Trophoblast cell (in vitro differentiated cells and primary cell): Measurements from ENCODE around the gene MLST8.

Experiments
- DNase-seq, 2 donors: peaks; one replicate each; pipeline ENCODE4 v3.0.0-alpha.2; 2016
- H2AFZ ChIP-seq: 2 replicates; pipeline ENCODE4 v1.6.1; 2013; ENCODE audit warnings: low read length, moderate library complexity, mild to moderate bottlenecking; ENCODE audit not compliant: insufficient read depth, poor library complexity
- H2AK5ac ChIP-seq: 2 replicates; pipeline ENCODE4 v1.6.1; 2013; ENCODE audit warnings: mild to moderate bottlenecking, low read length
- H2BK120ac ChIP-seq: 2 replicates; pipeline ENCODE4 v1.6.1; 2013; ENCODE audit warnings: low read length, mild to moderate bottlenecking, moderate library complexity; ENCODE audit not compliant: insufficient read depth, poor library complexity
- H2BK12ac ChIP-seq: 2 replicates; pipeline ENCODE4 v1.6.1; 2013; ENCODE audit warnings: mild to moderate bottlenecking, low read length, moderate library complexity
- H2BK5ac ChIP-seq: 2 replicates; pipeline ENCODE4 v1.6.1; 2013; ENCODE audit warnings: low read length, low read depth, moderate library complexity, mild to moderate bottlenecking; ENCODE audit not compliant: poor library complexity
- H3K14ac ChIP-seq: 2 replicates; pipeline ENCODE4 v1.6.1; 2013; ENCODE audit warnings: mild to moderate bottlenecking, low read length
- H3K18ac ChIP-seq: 2 replicates; pipeline ENCODE4 v1.6.1; 2013; ENCODE audit warnings: mild to moderate bottlenecking, low read length
- H3K23ac ChIP-seq: 2 replicates; pipeline ENCODE4 v1.6.1; 2013; ENCODE audit warnings: low read length
- H3K27ac ChIP-seq: 2 replicates; pipeline ENCODE4 v1.5.1; 2013; ENCODE audit warnings: low read depth, mild to moderate bottlenecking, inconsistent platforms, low read length, moderate library complexity
- H3K27me3 ChIP-seq: 2 replicates; pipeline ENCODE4 v1.6.1; 2013; ENCODE audit warnings: inconsistent platforms, mild to moderate bottlenecking, low read length, moderate library complexity; ENCODE audit not compliant: insufficient read depth
- H3K36me3 ChIP-seq, 2 experiments: 1 replicate in 1 of 2; 2 replicates in 1 of 2; pipeline ENCODE4 v1.6.1; 2013; ENCODE audit warnings: low read length in 2 of 2, mild to moderate bottlenecking in 2 of 2, moderate library complexity in 1 of 2; ENCODE audit not compliant: insufficient read depth in 2 of 2, control insufficient read depth in 1 of 2
- H3K4ac ChIP-seq: 2 replicates; pipeline ENCODE4 v1.6.1; 2013; ENCODE audit warnings: low read depth, mild to moderate bottlenecking, low read length, moderate library complexity
- H3K4me1 ChIP-seq, 2 experiments: 1 replicate in 1 of 2; 2 replicates in 1 of 2; pipeline ENCODE4 v1.6.1; 2013; ENCODE audit warnings: low read length in 2 of 2, mild to moderate bottlenecking in 2 of 2, moderate library complexity in 1 of 2; ENCODE audit not compliant: insufficient read depth in 2 of 2, control insufficient read depth in 1 of 2
- H3K4me2 ChIP-seq: 2 replicates; pipeline ENCODE4 v1.6.1; 2013; ENCODE audit warnings: inconsistent platforms, mild to moderate bottlenecking, low read length, moderate library complexity
- H3K4me3 ChIP-seq: 2 replicates; pipeline ENCODE4 v1.5.1; 2013; ENCODE audit warnings: mild to moderate bottlenecking, low read depth, low read length, inconsistent platforms
- H3K79me1 ChIP-seq: one replicate; pipeline ENCODE4 v1.6.1; 2013; ENCODE audit warnings: low read length
- H3K79me2 ChIP-seq: 2 replicates; pipeline ENCODE4 v1.6.1; 2013; ENCODE audit warnings: low read length, mild to moderate bottlenecking; ENCODE audit not compliant: control insufficient read depth, insufficient read depth, poor library complexity
- H3K9ac ChIP-seq: 2 replicates; pipeline ENCODE4 v1.6.1; 2013; ENCODE audit warnings: mild to moderate bottlenecking, low read length
- H3K9me3 ChIP-seq: 2 replicates; pipeline ENCODE4 v1.6.1; 2013; ENCODE audit warnings: low read depth, mild to moderate bottlenecking, control low read depth, inconsistent platforms, low read length; ENCODE audit not compliant: insufficient read depth
- H4K12ac ChIP-seq: 2 replicates; pipeline ENCODE4 v1.6.1; 2013; ENCODE audit warnings: low read depth, mild to moderate bottlenecking, low read length, moderate library complexity
- H4K8ac ChIP-seq: 2 replicates; pipeline ENCODE4 v1.6.1; 2013; ENCODE audit warnings: low read depth, mild to moderate bottlenecking, low read length, moderate library complexity
- H4K91ac ChIP-seq: one replicate; pipeline ENCODE4 v1.6.1; 2013; ENCODE audit warnings: low read depth, mild to moderate bottlenecking, low read length, moderate library complexity
- WGBS: extraction: QIAGEN DNeasy Blood & Tissue Kit; methylation state at CpG from one replicate; pipeline ENCODE4 v1.1.7; 2013; ENCODE audit warnings: missing lambda C conversion rate; ENCODE audit not compliant: insufficient read length, insufficient coverage; ENCODE audit errors: extremely low coverage; 5-methylcytosine and 5-hydroxymethylcytosine counted together

Gene MLST8

GRCh38 chr16:2250652-2251295 is 45.5 kb downstream of the MLST8 start:
- peaks cover 6% of the 10 kb centered on the region for H3K79me1 ChIP-seq

DNA sequence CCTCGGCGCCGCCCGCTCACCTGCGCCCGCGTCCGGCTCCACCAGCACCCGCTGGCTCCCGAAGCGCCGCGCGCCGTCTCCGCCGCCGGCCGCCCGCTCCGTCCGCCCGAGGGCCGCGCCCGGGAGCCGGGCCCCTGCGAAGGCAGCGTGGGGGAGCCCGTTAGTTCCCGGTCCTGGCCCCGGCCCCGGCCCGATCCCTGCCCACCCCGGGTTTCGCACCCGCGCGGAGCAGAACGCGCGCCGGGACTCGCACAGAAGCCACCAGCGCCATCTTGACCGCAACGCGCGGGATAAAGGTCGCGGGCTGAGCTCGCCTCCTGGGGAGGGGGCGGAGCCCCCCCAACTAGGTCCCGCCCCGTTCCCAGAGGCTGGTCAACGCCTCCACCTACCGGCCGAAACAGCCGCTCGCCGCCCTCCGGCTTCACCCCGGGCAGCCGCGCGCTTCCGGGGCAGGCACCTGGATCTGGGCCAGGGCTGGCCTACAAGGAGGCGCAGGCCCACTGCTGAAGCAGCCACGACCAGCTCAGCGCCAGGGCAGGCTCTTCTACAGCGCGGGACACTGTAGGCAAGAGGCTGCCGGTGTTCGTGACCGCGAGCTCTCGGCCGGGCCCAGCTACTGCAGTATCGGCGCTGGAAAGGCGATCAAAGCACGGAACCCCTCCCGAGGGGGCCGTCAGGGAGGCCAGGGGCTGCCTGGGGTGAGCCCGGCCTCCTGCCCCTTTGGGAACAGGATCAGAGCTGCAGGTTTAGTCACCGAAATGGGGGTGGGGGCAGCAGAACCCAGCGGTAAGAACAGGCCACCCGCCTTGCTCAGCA is 46.2 kb downstream of the MLST8 start, which contains the start of gene ECI1:
Gene ECI1 (minus strand): TSS at position 292 of the 816 bp plus-strand sequence. CDS start 21 bp downstream, at position 271.
- Histone ChIP-seq H3K36me3 (peaks cover 48 to 51% of the 10 kb centered on the region in 2 experiments), H2BK5ac (peak within 1 kb of the TSS; percentile 76), H3K4me3 (peak within 1 kb of the TSS; percentile 79), H3K18ac (peak within 1 kb of the TSS; percentile 62), H2AK5ac (peak within 1 kb of the TSS; percentile 16), H4K12ac (peak within 1 kb of the TSS; percentile 72), H3K79me1 (peaks cover 6% of the 10 kb centered on the region), H2BK120ac (peak within 1 kb of the TSS; percentile 74), H3K27ac (peak within 1 kb of the TSS; percentile 92), H4K91ac (peak within 1 kb of the TSS; percentile 84), H3K9ac (peak within 1 kb of the TSS; percentile 86), H3K4ac (peak within 1 kb of the TSS; percentile 60), H3K14ac (peak within 1 kb of the TSS; percentile 89), H3K79me2 (peaks cover 5% of the 10 kb centered on the region), H4K8ac (peak within 1 kb of the TSS; percentile 75), H3K23ac (no peak within 1 kb of the TSS), H2BK12ac (no peak within 1 kb of the TSS), H3K4me2 (peak within 1 kb of the TSS; percentile 52), H3K4me1 (peaks cover 7 to 9% of the 10 kb centered on the region in 2 experiments), H3K27me3 (no peaks in the 10 kb centered on the region), H2AFZ (peak within 1 kb of the TSS; percentile 73), H3K9me3 (peaks cover 1% of the 10 kb centered on the region)
- peak; percentile 96 to 98 for DNase-seq
- no CpG with 5 or more reads among the region's 88 CpGs for WGBS

More at GRCh38 chr16:2250652-2251295, 45.5 kb downstream of the MLST8 start:
- Histone ChIP-seq H3K79me2 (peaks cover 5% of the 10 kb centered on the region), H3K4ac (peak overlapping the region; percentile 34), H3K14ac (peak overlapping the region; percentile 89), H3K36me3 (peaks cover 48 to 51% of the 10 kb centered on the region in 2 experiments), H4K8ac (peak overlapping the region; percentile 74), H2AK5ac (no peak overlapping the region), H3K27ac (peak overlapping the region; percentile 92), H2BK120ac (no peak overlapping the region), H3K18ac (no peak overlapping the region), H2BK12ac (no peak overlapping the region), H3K4me1 (peaks cover 7 to 9% of the 10 kb centered on the region in 2 experiments), H2BK5ac (peak overlapping the region; percentile 76), H3K23ac (no peak overlapping the region), H4K12ac (no peak overlapping the region), H3K4me2 (peak overlapping the region; percentile 44), H2AFZ (peak overlapping the region; percentile 73), H3K9me3 (peaks cover 1% of the 10 kb centered on the region), H3K4me3 (peak overlapping the region; percentile 79), H3K9ac (peak overlapping the region; percentile 86), H3K27me3 (no peaks in the 10 kb centered on the region), H4K91ac (peak overlapping the region; percentile 84)
- DNase-seq, result peak; percentile 73 to 78
- no CpG with 5 or more reads among the region's 35 CpGs for WGBS

DNA sequence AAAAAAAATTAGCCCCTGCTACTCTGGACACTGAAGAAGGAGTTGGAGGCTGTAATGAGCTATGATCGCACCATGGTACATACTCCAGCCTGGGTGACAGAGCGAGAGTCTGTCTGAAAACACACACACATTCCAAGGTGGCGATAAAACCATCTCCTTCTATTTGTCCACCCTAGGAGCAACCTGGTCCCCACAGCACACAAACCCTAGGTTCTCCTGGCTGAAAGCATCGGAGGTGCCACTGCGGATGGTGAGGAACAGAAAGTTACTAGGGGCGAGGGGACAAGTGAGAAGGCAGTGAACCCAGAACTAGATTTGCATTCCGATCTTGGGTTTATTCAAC is 47.5 kb downstream of the MLST8 start:
- Histone ChIP-seq H2BK12ac (no peak overlapping the region), H3K79me1 (peaks cover 6% of the 10 kb centered on the region), H3K79me2 (peaks cover 5% of the 10 kb centered on the region), H4K12ac (no peak overlapping the region), H3K9me3 (peaks cover 1% of the 10 kb centered on the region), H2BK120ac (no peak overlapping the region), H4K91ac (no peak overlapping the region), H2BK5ac (no peak overlapping the region), H3K4ac (no peak overlapping the region), H3K27ac (no peak overlapping the region), H3K4me1 (peaks cover 7 to 9% of the 10 kb centered on the region in 2 experiments), H4K8ac (no peak overlapping the region), H2AK5ac (no peak overlapping the region), H3K23ac (no peak overlapping the region), H3K36me3 (peaks cover 55% of the 10 kb centered on the region in 2 experiments), H3K27me3 (no peaks in the 10 kb centered on the region), H3K14ac (no peak overlapping the region), H3K18ac (no peak overlapping the region), H3K4me2 (no peak overlapping the region), H3K4me3 (no peak overlapping the region), H2AFZ (no peak overlapping the region), H3K9ac (no peak overlapping the region)
- no CpG with 5 or more reads among the region's 7 CpGs for WGBS
- DNase-seq, result no peak

- no peak overlapping the region for H4K91ac ChIP-seq
- no peaks in the 10 kb centered on the region for H3K27me3 ChIP-seq
- no peak overlapping the region for H4K12ac ChIP-seq
- H3K9ac ChIP-seq, result no peak overlapping the region
- H2BK5ac ChIP-seq, result no peak overlapping the region
- H4K8ac ChIP-seq, result no peak overlapping the region
- no peak overlapping the region for H3K23ac ChIP-seq
- H3K4ac ChIP-seq, result no peak overlapping the region
- H3K79me2 ChIP-seq, result peaks cover 5% of the 10 kb centered on the region
- WGBS, result no CpG with 5 or more reads among the region's 11 CpGs
- H3K14ac ChIP-seq, result no peak overlapping the region
- no peak overlapping the region for H2BK120ac ChIP-seq
- H3K4me3 ChIP-seq, result no peak overlapping the region
- H3K27ac ChIP-seq, result no peak overlapping the region
- no peak overlapping the region for H2BK12ac ChIP-seq
- no peak for DNase-seq
- peaks cover 1% of the 10 kb centered on the region for H3K9me3 ChIP-seq
- H3K79me1 ChIP-seq, result peaks cover 6% of the 10 kb centered on the region
- H3K36me3 ChIP-seq, result peaks cover 57 to 58% of the 10 kb centered on the region in 2 experiments
- peaks cover 7 to 9% of the 10 kb centered on the region in 2 experiments for H3K4me1 ChIP-seq
- H3K18ac ChIP-seq, result no peak overlapping the region
- H2AFZ ChIP-seq, result no peak overlapping the region
- H2AK5ac ChIP-seq, result no peak overlapping the region
- H3K4me2 ChIP-seq, result no peak overlapping the region
Measured at GRCh38 chr16:2253293-2253692, 48.0 kb downstream of the MLST8 start.
